T-helper 1 cell (primary cell): Measurements from ENCODE around the gene KLF13.

Experiments
- DNase-seq, 5 donors: peaks; one replicate each; pipeline ENCODE4 v3.0.0-alpha.2; 2012 to 2020

The KLF13 gene

GRCh38 chr15:31317017-31317416 lies 9.6 kb upstream of the KLF13 start:
- DNase-seq, result no peak

- DNase-seq, result no peak
Measured at GRCh38 chr15:31317421-31318327, 9.0 kb upstream of the KLF13 start.

- no peak for DNase-seq
Measured at GRCh38 chr15:31318429-31318828, 8.2 kb upstream of the KLF13 start.

GRCh38 chr15:31320022-31320421 lies 6.6 kb upstream of the KLF13 start:
- no peak for DNase-seq

GRCh38 chr15:31321418-31321817 lies 5.2 kb upstream of the KLF13 start:
- DNase-seq, result no peak

GRCh38 chr15:31322504-31322903 lies 4.1 kb upstream of the KLF13 start:
- DNase-seq, result no peak

- no peak for DNase-seq
Measured at GRCh38 chr15:31323627-31324026, 3.0 kb upstream of the KLF13 start.

GRCh38 chr15:31324186-31324585 lies 2.4 kb upstream of the KLF13 start:
- no peak for DNase-seq

GRCh38 chr15:31324806-31325594 lies 1.6 kb upstream of the KLF13 start:
- DNase-seq, result no peak

GRCh38 chr15:31325595-31326155 lies 960 bp upstream of the KLF13 start:
- DNase-seq, result peak; percentile 54 to 67 (median 55)

GRCh38 chr15:31326875-31327668 lies 437 bp downstream of the KLF13 start:
- DNase-seq, result peak; percentile 66 to 82 (median 70)

- DNase-seq, result peak; percentile 73 to 86 (median 75)
Measured at GRCh38 chr15:31327669-31328427, 1.2 kb downstream of the KLF13 start.

GRCh38 chr15:31328428-31328968 lies 1.9 kb downstream of the KLF13 start:
- peak; percentile 39 to 71 (median 68) for DNase-seq

- no peak for DNase-seq
Measured at GRCh38 chr15:31328969-31329639, 2.5 kb downstream of the KLF13 start.

GRCh38 chr15:31329640-31330010 lies 3.0 kb downstream of the KLF13 start:
- no peak for DNase-seq

- no peak for DNase-seq
Measured at GRCh38 chr15:31330111-31330785, 3.6 kb downstream of the KLF13 start.

GRCh38 chr15:31330836-31331235 lies 4.2 kb downstream of the KLF13 start:
- DNase-seq, result no peak

GRCh38 chr15:31331389-31331788 lies 4.8 kb downstream of the KLF13 start:
- no peak for DNase-seq

GRCh38 chr15:31332020-31332680 lies 5.5 kb downstream of the KLF13 start:
- DNase-seq, result no peak

GRCh38 chr15:31332681-31333071 lies 6.0 kb downstream of the KLF13 start:
- no peak for DNase-seq
